ENCODE data around the gene DOHH.

- TF ChIP-seq CTCF (conservative IDR thresholded peaks at IDR 0.05) (no peak), ZFX (IDR thresholded peaks at IDR 0.05) (no peak)
These were observed 24.5 kb upstream of the DOHH start for GRCh38 chr19:3524904-3525451.

Measured in C4-2B (cell line).